HCT116 (cell line): ENCODE data around the gene CABLES1. TPM values are rescaled to one million over a fixed set of nuclear protein-coding genes. Genes with fewer than 3 reads are reported as not detected.

Experiments
- ATAC-seq: fragments of 200-7000 bp; cut with Tn5 transposase; 2 replicates; pipeline ENCODE4 v1.9.1; 2020; ENCODE audit warnings: mild to moderate bottlenecking, moderate library complexity
- BruUV-seq: library from RNA; stranded (reverse); fragments of 400-500 nt; replicated peaks from 2 replicates; lab custom pipeline; 2021; lab: Mats Ljungman, UMichigan
- CTCF ChIA-PET: fragments of 300-600 bp; sonication (Branson Sonifier 250); formaldehyde crosslinking; loops from one replicate; lab custom pipeline; 2021; ENCODE audit warnings: antibody characterized with exemption; lab: Charles Lee
- POLR2A ChIA-PET: fragments of 300-600, 350-600 bp; sonication (Branson Sonifier 250); formaldehyde crosslinking; loops from one replicate; lab custom pipeline; 2021; ENCODE audit warnings: antibody characterized with exemption; lab: Charles Lee
- RAD21 ChIA-PET, 2 experiments: fragments of 300-600 bp; sonication (Branson Sonifier 250); formaldehyde crosslinking; loops; one replicate each; lab custom pipeline; 2023; ENCODE audit warnings: low total read pairs in 2 of 2; ENCODE audit not compliant: uncharacterized antibody in 2 of 2, unreplicated experiment in 2 of 2, low non-redundant PET in 1 of 2; lab: Charles Lee
- DNase-seq: peaks from one replicate; pipeline ENCODE4 v3.0.0-alpha.2; 2010; ENCODE audit warnings: low read depth, low spot score
- H2AFZ ChIP-seq: fragments of 200-600 bp; shearing (Covaris generic), sonication (generic); 2 replicates; pipeline ENCODE4 v1.6.1; 2017; ENCODE audit warnings: low read depth, mixed run types, mixed read lengths, antibody characterized with exemption, low read length; ENCODE audit not compliant: poor library complexity, severe bottlenecking
- H3K27ac ChIP-seq: 2 replicates; pipeline ENCODE4 v1.5.1; 2012; ENCODE audit warnings: low read depth, low read length
- H3K27me3 ChIP-seq: fragments of 200-600 bp; sonication (generic); 2 replicates; pipeline ENCODE4 v1.6.1; 2016; ENCODE audit warnings: mixed run types, low read length, mixed read lengths; ENCODE audit not compliant: insufficient read depth
- H3K36me3 ChIP-seq, 2 experiments: fragments of 200-500 bp in 1 of 2; fragments of 200-600 bp in 1 of 2; sonication (Bioruptor generic) in 1 of 2; sonication (generic) in 1 of 2; 2 replicates each; pipeline versions ENCODE4 v1.5.1 to v1.6.1; 2014 to 2016; ENCODE audit warnings: low read length in 2 of 2, inconsistent platforms in 1 of 2, mixed read lengths in 1 of 2, mixed run types in 1 of 2; ENCODE audit not compliant: insufficient read depth in 2 of 2, control insufficient read depth in 1 of 2
- H3K4me1 ChIP-seq, 2 experiments: fragments of 200-600 bp in 1 of 2; sonication (generic) in 1 of 2; 2 replicates each; pipeline versions ENCODE4 v1.5.1 to v1.6.1; 2012 to 2017; ENCODE audit warnings: low read length in 2 of 2, inconsistent platforms in 1 of 2, mild to moderate bottlenecking in 1 of 2, mixed read lengths in 1 of 2, mixed run types in 1 of 2, moderate library complexity in 1 of 2; ENCODE audit not compliant: insufficient read depth in 2 of 2, control insufficient read depth in 1 of 2
- H3K4me2 ChIP-seq: fragments of 200-600 bp; sonication (generic); 2 replicates; pipeline ENCODE4 v1.6.1; 2017; ENCODE audit warnings: mixed run types, low read length, mixed read lengths
- H3K4me3 ChIP-seq, 2 experiments: fragments of 200-600 bp in 1 of 2; sonication (generic) in 1 of 2; replicated peaks in 1 of 2; 2 replicates each; pipeline ENCODE4 v1.5.1; 2011 to 2016; ENCODE audit warnings: low read length in 2 of 2, control low read depth in 1 of 2, low read depth in 1 of 2, mild to moderate bottlenecking in 1 of 2, mixed read lengths in 1 of 2, mixed run types in 1 of 2
- H3K79me2 ChIP-seq: fragments of 200-600 bp; sonication (generic); 2 replicates; pipeline ENCODE4 v1.6.1; 2017; ENCODE audit warnings: mild to moderate bottlenecking, mixed run types, low read length, moderate library complexity, mixed read lengths; ENCODE audit not compliant: insufficient read depth
- H3K9ac ChIP-seq: fragments of 200-600 bp; sonication (generic); 2 replicates; pipeline ENCODE4 v1.6.1; 2016; ENCODE audit warnings: low read length, mixed read lengths
- H3K9me2 ChIP-seq: fragments of 200-600 bp; sonication (generic), shearing (Covaris generic); 2 replicates; pipeline ENCODE4 v1.6.1; 2017; ENCODE audit warnings: mixed run types, mild to moderate bottlenecking, moderate library complexity; ENCODE audit not compliant: insufficient read depth
- H3K9me3 ChIP-seq, 2 experiments: fragments of 200-500 bp in 1 of 2; fragments of 200-600 bp in 1 of 2; sonication (Bioruptor generic) in 1 of 2; sonication (generic) in 1 of 2; 2 replicates each; pipeline ENCODE4 v1.6.1; 2014 to 2017; ENCODE audit warnings: low read length in 2 of 2, mixed read lengths in 2 of 2, inconsistent platforms in 1 of 2, low read depth in 1 of 2, mild to moderate bottlenecking in 1 of 2, mixed run types in 1 of 2, moderate library complexity in 1 of 2; ENCODE audit not compliant: control insufficient read depth in 1 of 2, insufficient read depth in 1 of 2
- H4K20me1 ChIP-seq: fragments of 200-600 bp; sonication (generic), shearing (Covaris generic); 2 replicates; pipeline ENCODE4 v1.6.1; 2017; ENCODE audit warnings: mixed run types, mild to moderate bottlenecking, moderate library complexity; ENCODE audit not compliant: insufficient read depth
- ATF3 ChIP-seq: IDR thresholded peaks from 2 replicates; pipeline ENCODE4 v1.6.1; 2012
- CBX3 ChIP-seq: IDR thresholded peaks from 2 replicates; pipeline ENCODE4 v1.6.1; 2012; ENCODE audit warnings: low read depth
- CEBPB ChIP-seq: IDR thresholded peaks from 2 replicates; pipeline ENCODE4 v1.6.1; 2012; ENCODE audit warnings: low read depth
- EGR1 ChIP-seq: IDR thresholded peaks from 2 replicates; pipeline ENCODE4 v1.6.1; 2012; ENCODE audit warnings: low read depth
- ELF1 ChIP-seq: IDR thresholded peaks from 2 replicates; pipeline ENCODE4 v1.6.1; 2012; ENCODE audit warnings: low read depth, borderline replicate concordance
- EZH2 ChIP-seq: fragments of 200-600 bp; sonication (generic); IDR thresholded peaks from 2 replicates; pipeline ENCODE4 v1.6.1; 2017; ENCODE audit warnings: antibody characterized with exemption, mixed run types
- EZH2phosphoT487 ChIP-seq: fragments of 200-600 bp; IDR thresholded peaks from 2 replicates; pipeline ENCODE4 v1.6.1; 2018; ENCODE audit warnings: antibody characterized with exemption, borderline replicate concordance
- POLR2AphosphoS5 ChIP-seq: IDR thresholded peaks from 2 replicates; pipeline ENCODE4 v1.6.1; 2011; ENCODE audit warnings: mild to moderate bottlenecking, low read depth, low read length, moderate library complexity
- RAD21 ChIP-seq: IDR thresholded peaks from 2 replicates; pipeline ENCODE4 v1.6.1; 2012; ENCODE audit warnings: low read depth, mild to moderate bottlenecking
- REST ChIP-seq: IDR thresholded peaks from 2 replicates; pipeline ENCODE4 v1.6.1; 2012; ENCODE audit warnings: low read depth
- SIN3A ChIP-seq: IDR thresholded peaks from 2 replicates; pipeline ENCODE4 v1.6.1; 2012; ENCODE audit warnings: low read depth
- SP1 ChIP-seq: IDR thresholded peaks from 2 replicates; pipeline ENCODE4 v1.6.1; 2012; ENCODE audit warnings: low read depth
- SRF ChIP-seq: IDR thresholded peaks from 2 replicates; pipeline ENCODE4 v1.6.1; 2012; ENCODE audit warnings: low read depth
- TCF7L2 ChIP-seq: IDR thresholded peaks from 2 replicates; pipeline ENCODE4 v1.7.0; 2011; ENCODE audit warnings: borderline replicate concordance, inconsistent platforms; ENCODE audit not compliant: insufficient read depth, insufficient read length; ENCODE audit errors: extremely low read depth
- YY1 ChIP-seq: IDR thresholded peaks from 2 replicates; pipeline ENCODE4 v1.6.1; 2011; ENCODE audit warnings: low read length, low read depth, moderate library complexity, mild to moderate bottlenecking; ENCODE audit not compliant: insufficient replicate concordance; ENCODE audit errors: extremely low read depth
- ZNF274 ChIP-seq: fragments of 200-500 bp; sonication (Bioruptor generic); IDR thresholded peaks from 2 replicates; pipeline ENCODE4 v1.6.1; 2014; ENCODE audit warnings: mild to moderate bottlenecking, low read depth, low read length, inconsistent platforms
- intact Hi-C: fragments of 100-400 bp; cut with micrococcal nuclease; formaldehyde crosslinking; loops from 2 replicates; pipeline ENCODE4 v1.10.0; 2022
- total RNA-seq: library from RNA; stranded (reverse); gene quantifications from one replicate; pipeline ENCODE4 v1.2.1, GENCODE V29; 2021; ENCODE audit not compliant: unreplicated experiment
- TF ChIP-seq, protein P1 (sequence below), 3 experiments: fragments of 200-600 bp in 1 of 3; sonication (generic) in 1 of 3; IDR thresholded peaks in 2 of 3; conservative IDR thresholded peaks in 1 of 3; 2 replicates each; pipeline ENCODE4 v1.5.1; 2012 to 2017; ENCODE audit warnings: low read depth in 2 of 3, low read length in 2 of 3, antibody characterized with exemption in 1 of 3, borderline replicate concordance in 1 of 3, control low read depth in 1 of 3, mild to moderate bottlenecking in 1 of 3, mixed read lengths in 1 of 3, mixed run types in 1 of 3, moderate library complexity in 1 of 3; ENCODE audit not compliant: insufficient read depth in 1 of 3
- TF ChIP-seq, protein P2 (sequence below): IDR thresholded peaks from 2 replicates; pipeline ENCODE4 v1.6.1; 2012

Gene CABLES1
- total RNA-seq, 1 experiment from 2014 or later, result 7.7 TPM

DNA sequence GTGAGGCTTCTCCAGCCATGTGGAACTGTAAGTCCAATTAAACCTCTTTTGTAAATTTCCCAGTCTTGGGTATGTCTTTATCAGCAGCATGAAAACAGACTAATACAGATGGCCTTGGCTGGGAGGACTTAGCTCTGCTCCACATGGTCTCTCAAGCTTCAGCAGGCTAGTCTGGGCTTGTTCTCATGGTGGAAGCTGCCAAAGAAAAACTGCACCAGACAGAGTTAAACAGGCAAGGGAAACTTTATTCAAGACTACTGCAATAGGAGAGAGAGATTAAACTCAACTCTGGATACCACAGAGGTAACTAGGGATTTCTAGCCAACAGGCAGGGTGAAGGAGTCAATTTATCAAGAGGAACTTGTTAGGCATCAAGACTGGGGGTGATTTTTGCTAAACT, 142.1 kb downstream of the CABLES1 start (continued):
- TF ChIP-seq POLR2AphosphoS5 (no peak), TCF7L2 (no peak)

DNA sequence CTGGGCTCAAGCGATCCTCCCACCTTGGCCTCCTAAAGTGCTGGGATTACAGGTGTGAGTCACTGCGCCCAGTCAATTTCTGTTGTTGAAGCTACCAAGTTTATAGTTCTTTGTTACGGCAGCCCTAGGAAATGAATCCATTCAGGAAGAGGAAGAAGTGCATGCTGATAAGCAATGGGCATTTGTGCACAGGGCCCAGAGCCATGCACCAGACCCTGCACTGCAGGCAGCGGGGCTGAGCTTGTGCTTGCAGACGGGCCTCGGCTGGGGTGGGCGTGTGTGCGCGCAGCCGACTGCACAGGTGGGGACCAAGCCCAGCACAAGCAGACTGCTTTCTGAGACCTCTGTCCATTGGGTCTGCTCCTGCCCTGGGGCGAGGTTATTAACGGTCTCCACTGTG, 144.6 kb downstream of the CABLES1 start:
- TF ChIP-seq EGR1 (no peak), RAD21 (no peak), SRF (no peak), EZH2 (no peak), REST (no peak), CEBPB (no peak), SIN3A (no peak), ATF3 (no peak), TCF7L2 (no peak), EZH2phosphoT487 (no peak), ZNF274 (no peak), ELF1 (no peak), YY1 (no peak), CBX3 (no peak), SP1 (no peak)
- TF ChIP-seq, protein P1, sequence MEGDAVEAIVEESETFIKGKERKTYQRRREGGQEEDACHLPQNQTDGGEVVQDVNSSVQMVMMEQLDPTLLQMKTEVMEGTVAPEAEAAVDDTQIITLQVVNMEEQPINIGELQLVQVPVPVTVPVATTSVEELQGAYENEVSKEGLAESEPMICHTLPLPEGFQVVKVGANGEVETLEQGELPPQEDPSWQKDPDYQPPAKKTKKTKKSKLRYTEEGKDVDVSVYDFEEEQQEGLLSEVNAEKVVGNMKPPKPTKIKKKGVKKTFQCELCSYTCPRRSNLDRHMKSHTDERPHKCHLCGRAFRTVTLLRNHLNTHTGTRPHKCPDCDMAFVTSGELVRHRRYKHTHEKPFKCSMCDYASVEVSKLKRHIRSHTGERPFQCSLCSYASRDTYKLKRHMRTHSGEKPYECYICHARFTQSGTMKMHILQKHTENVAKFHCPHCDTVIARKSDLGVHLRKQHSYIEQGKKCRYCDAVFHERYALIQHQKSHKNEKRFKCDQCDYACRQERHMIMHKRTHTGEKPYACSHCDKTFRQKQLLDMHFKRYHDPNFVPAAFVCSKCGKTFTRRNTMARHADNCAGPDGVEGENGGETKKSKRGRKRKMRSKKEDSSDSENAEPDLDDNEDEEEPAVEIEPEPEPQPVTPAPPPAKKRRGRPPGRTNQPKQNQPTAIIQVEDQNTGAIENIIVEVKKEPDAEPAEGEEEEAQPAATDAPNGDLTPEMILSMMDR (IDR thresholded peaks at IDR 0.05 in 2 of 3, conservative IDR thresholded peaks at IDR 0.05 in 1 of 3; ENCODE audit: borderline replicate concordance in 1 of 3, insufficient read depth in 1 of 3, low read depth in 2 of 3, low read length in 2 of 3), result no peak
- TF ChIP-seq, protein P2, sequence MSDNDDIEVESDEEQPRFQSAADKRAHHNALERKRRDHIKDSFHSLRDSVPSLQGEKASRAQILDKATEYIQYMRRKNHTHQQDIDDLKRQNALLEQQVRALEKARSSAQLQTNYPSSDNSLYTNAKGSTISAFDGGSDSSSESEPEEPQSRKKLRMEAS, result no peak
- H2AFZ ChIP-seq, result no peak overlapping the region
- no peaks in the 10 kb centered on the region for H3K79me2 ChIP-seq
- CTCF ChIA-PET, result no interaction called here
- RAD21 ChIA-PET, result interaction anchor here in 1 of 2 experiments (0.6 kb wide), 1 partner anchor 31 kb away, joined by 3 read pairs; no protein-coding TSS in a partner anchor
- POLR2A ChIA-PET, result no interaction called here
- no peaks in the 10 kb centered on the region for H3K27me3 ChIP-seq
- peaks cover 31 to 53% of the 10 kb centered on the region in 2 experiments for H3K4me1 ChIP-seq
- H3K36me3 ChIP-seq, result no peaks in the 10 kb centered on the region
- BruUV-seq, result no TSS peak
- H4K20me1 ChIP-seq, result no peaks in the 10 kb centered on the region
- no peak overlapping the region for H3K27ac ChIP-seq
- no peak overlapping the region for H3K9ac ChIP-seq
- peaks cover 0 to 9% of the 10 kb centered on the region in 2 experiments; a peak in 1 of 4 replicates for H3K9me3 ChIP-seq
- H3K4me2 ChIP-seq, result peak overlapping the region; percentile 2; the same call in 1 of the 2 replicates
- ATAC-seq (no peak), DNase-seq (no peak)
- no peak overlapping the region for H3K4me3 ChIP-seq
- intact Hi-C loops, result no loop called here
- H3K9me2 ChIP-seq, result no peaks in the 10 kb centered on the region
